Sciatic nerve (tissue), 2 donors: ENCODE measurements around the gene MXRA8. TPM values are rescaled to one million over a fixed set of nuclear protein-coding genes. Genes with fewer than 3 reads are reported as not detected.

Experiments used
- ATAC-seq: fragments of 200-7000 bp; cut with Tn5 transposase; one replicate; pipeline ENCODE4 v1.9.1; 2020; ENCODE audit warnings: mild to moderate bottlenecking, moderate library complexity
- DNase-seq: peaks from one replicate; pipeline ENCODE4 v3.0.0-alpha.2; 2020; ENCODE audit warnings: low spot score
- intact Hi-C: fragments of 100-400 bp; cut with DNase I; formaldehyde crosslinking; loops from one replicate; pipeline ENCODE4 v1.14.2; 2022
- total RNA-seq: library from RNA; stranded (reverse); fragmentation: NEBNext Ultra II Directional; extraction: Animal tissue kit (Norgen Biotek cat#: 25700); gene quantifications from one replicate; pipeline ENCODE4 v1.2.1, GENCODE V29; 2021
- donor health status: DM: no; HTN: no; CAD: no.
- donor health status: DM: no; HTN: no; CAD: no.

MXRA8 gene
- total RNA-seq, 1 donor from 2014 or later = 262 TPM

GRCh38 chr1:1356166-1356795, 2.1 kb downstream of the MXRA8 start:
- DNase-seq (no peak), ATAC-seq (no peak)
- intact Hi-C loops = no loop called here

GRCh38 chr1:1355416-1355815, 2.9 kb downstream of the MXRA8 start:
- ATAC-seq = no peak
- no peak for DNase-seq
- intact Hi-C loops = no loop called here

- no peak for ATAC-seq
- intact Hi-C loops = no loop called here
- DNase-seq = no peak
These were observed 3.8 kb downstream of the MXRA8 start for GRCh38 chr1:1354271-1355247.

GRCh38 chr1:1353389-1354151, 4.8 kb downstream of the MXRA8 start:
- ATAC-seq (no peak), DNase-seq (no peak)
- intact Hi-C loops = no loop called here

- ATAC-seq (no peak), DNase-seq (no peak)
- intact Hi-C loops = no loop called here
These were observed 5.5 kb downstream of the MXRA8 start for GRCh38 chr1:1352786-1353388.

GRCh38 chr1:1351511-1352427, 6.6 kb downstream of the MXRA8 start:
- ATAC-seq (peak; percentile 72), DNase-seq (no peak)
- intact Hi-C loops = no loop called here

GRCh38 chr1:1349256-1350012, 8.9 kb downstream of the MXRA8 start, which contains the start of gene DVL1:
Gene DVL1, minus strand, starts transcription at chr1:1349418. Its CDS starts 353 bp downstream, at chr1:1349065.
- intact Hi-C loops = no loop called here
- peak; percentile 85 for DNase-seq
- ATAC-seq = peak; percentile 2

GRCh38 chr1:1348420-1349255, 9.7 kb downstream of the MXRA8 start:
- ATAC-seq = no peak
- intact Hi-C loops = no loop called here
- no peak for DNase-seq

DNA sequence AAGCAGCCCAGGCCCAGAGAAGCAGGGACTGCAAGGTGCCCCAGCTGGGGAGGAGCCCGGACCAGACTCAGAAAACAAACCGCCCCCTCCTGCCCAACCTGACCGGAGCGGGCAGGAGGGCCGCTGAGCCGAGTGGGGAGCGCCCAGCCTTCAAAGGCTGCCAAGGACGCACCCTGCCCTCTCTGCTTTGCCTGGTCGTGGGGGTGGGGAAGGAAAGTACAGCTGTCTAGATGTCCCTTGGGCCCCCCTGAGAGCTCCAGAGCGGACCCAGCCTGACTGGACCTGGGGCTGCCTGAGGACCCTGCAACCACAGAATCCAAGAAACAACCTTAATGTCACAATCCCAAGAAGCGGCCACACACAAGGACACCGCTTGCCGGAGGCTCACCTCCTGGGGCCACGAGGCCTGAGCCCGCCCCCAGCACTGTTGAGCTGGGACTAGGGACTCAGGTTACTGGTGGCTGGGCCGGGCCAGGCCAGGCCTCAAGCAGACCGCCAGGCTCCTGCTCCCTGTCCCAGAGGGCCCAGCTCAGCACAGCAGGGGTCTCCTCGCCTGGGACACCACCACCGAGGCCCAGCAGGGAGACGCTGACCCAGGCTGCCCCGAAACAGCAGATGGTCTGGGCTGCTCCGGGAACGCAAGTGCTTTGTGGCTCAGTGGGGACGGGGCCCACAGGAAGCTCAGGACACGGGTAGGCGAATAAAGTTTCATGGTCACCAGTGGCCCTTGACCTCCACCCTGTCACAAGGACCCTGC, 10.5 kb downstream of the MXRA8 start:
- peak; percentile 3 for ATAC-seq
- intact Hi-C loops = no loop called here
- DNase-seq = no peak

DNA sequence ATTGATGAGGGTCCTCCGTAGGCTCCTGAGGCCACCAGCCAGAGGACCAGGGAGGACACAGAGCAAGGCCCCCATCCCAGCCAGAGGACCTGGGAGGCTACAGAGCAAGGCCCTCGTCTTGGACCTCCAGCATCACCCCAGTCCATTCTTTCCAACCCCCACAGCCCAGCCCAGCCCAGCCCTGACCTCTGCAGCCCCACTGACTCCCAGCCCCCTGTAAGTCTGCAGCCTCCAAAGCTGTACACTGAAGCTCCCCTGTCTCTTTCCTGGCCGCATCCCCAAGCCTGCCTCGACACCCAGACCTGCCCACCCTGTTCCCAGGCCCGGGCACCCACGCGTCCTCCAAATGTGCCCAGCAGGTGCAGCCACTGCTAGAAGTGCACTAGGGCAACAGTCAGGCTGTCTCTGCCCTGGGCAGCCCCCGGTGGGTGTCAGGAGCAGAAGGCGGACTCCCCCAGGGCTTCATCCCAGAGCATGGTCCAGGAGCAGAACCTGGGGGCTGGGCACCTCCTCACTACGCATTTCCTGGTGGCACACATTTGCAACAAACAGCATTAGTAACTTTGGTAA, 11.2 kb downstream of the MXRA8 start:
- DNase-seq (no peak), ATAC-seq (no peak)
- intact Hi-C loops = no loop called here

DNA sequence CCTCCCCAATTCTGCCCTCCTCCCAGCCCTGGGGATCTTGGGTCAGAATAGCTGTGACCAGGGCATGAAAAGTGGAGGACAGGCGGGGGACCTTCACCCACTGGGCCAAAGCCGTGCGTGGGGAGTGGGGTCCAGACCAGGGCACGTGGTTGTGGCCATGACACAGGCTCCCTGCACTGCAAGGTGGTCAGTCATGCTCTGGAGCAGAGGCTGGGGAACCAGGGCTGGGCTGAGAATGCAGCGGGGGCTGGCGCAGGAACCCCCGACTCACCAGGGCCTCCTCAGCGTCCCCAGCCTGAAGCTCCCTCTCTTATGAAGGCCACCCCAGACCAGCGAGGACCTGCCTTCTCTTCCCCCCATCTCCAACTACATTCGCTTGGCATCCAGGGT, 11.9 kb downstream of the MXRA8 start:
- intact Hi-C loops = no loop called here
- DNase-seq (no peak), ATAC-seq (no peak)

DNA sequence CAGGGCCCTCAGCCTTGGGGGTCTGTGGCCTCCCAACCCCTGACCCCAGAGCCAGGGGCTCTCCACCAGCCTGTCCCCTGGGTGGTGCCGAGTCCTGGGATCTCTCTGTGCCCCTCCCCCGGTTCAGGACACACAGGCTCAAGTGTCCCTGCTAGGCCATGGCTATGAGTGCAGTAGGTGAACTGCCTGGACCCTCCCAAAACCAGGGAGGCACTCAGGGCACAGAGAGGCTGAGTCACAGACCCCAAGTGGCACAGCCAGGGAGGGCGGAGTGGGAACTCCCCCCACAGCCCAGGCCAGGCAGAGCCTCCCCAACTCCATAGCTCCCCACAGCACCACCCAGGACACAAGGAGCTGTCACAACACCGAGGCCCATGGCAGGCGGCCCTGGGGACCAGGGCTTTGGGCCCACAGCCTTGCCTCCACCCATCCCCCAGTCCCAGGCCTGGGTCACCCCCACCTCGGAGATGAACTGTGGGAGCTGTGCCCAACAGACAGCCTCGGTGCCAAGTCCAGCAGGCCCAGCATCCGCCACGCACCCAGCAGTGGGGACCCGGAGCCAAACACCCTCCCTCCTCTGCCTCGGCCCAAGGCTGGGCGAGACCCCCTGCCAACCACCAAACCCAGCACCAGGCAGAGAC, 12.4 kb downstream of the MXRA8 start:
- intact Hi-C loops = no loop called here
- ATAC-seq (peak; percentile 1), DNase-seq (no peak)

GRCh38 chr1:1345384-1345783, 13.0 kb downstream of the MXRA8 start:
- ATAC-seq = no peak
- intact Hi-C loops = no loop called here
- DNase-seq = no peak

DNA sequence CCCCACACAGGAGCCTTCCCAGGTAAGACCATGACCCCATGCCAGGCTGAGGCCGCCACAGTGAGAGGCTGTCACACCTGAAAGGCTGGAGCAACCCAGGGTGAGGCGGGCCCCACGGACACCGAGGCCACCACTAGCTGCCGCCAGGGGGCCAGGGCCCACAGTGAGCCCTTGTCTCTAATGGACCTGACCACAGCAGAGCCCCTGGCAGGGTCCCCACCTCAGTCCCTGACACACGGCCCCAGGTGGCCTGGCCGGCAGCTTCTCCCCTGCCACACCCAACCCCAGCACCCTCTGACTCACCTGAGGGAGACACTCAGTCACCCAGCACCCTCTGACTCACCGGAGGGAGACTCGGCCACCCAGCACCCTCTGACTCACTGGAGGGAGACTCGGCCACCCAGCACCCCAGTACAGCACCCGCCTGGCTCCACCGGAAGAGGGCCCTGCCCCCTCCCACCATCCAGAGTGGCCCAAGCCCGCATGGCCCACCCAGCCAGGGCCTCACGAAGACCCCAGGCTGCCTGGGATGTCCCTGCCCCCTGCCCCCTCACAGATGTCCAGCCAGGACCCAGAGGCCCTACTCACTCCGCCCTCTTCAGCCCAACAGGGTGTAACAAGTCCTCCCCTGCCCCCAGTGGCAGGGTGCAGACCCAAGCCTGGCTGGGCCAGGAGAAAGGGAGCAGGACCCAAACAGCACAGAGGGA, 13.5 kb downstream of the MXRA8 start:
- no peak for DNase-seq
- intact Hi-C loops = no loop called here
- ATAC-seq = no peak
